Measurements from ENCODE around the gene CCNI.
A peak's percentile ranks its signal among the peaks of the same experiment; 100 is the strongest.
"Not testable (repeated sequence)": the region's sequence is repeated elsewhere in the genome, so short reads cannot be mapped to it uniquely, and the experiment has no call there.

The CCNI gene

GRCh38 chr4:77073981-77074380, 1.8 kb downstream of the CCNI start:
- no peak for TF ChIP-seq YY1 (IDR thresholded peaks at IDR 0.05; ENCODE audit: insufficient read depth, insufficient read length)
- TF ChIP-seq SUZ12 (IDR thresholded peaks at IDR 0.05; ENCODE audit: extremely low read depth, insufficient read depth, insufficient read length), result no peak
- no peak for TF ChIP-seq ZNF274 (IDR thresholded peaks at IDR 0.05; ENCODE audit: low read depth, low read length)
- H3K36me3 ChIP-seq (ENCODE audit: insufficient read depth, insufficient read length, low read length), result no peaks in the 10 kb centered on the region
- no peaks in the 10 kb centered on the region for H3K27me3 ChIP-seq (ENCODE audit: insufficient read depth, insufficient read length)
- DNase-seq (ENCODE audit: low read depth, low spot score), result no peak
- H3K9me3 ChIP-seq (ENCODE audit: insufficient read depth, low read length), result no peaks in the 10 kb centered on the region
- peak overlapping the region; percentile 53 for H3K4me3 ChIP-seq (ENCODE audit: insufficient read length, low read depth)
- H3K9ac ChIP-seq (ENCODE audit: insufficient read length, low read depth), result peak overlapping the region; percentile 36
- no peaks in the 10 kb centered on the region for H3K4me1 ChIP-seq (ENCODE audit: insufficient read depth, insufficient read length)

DNA sequence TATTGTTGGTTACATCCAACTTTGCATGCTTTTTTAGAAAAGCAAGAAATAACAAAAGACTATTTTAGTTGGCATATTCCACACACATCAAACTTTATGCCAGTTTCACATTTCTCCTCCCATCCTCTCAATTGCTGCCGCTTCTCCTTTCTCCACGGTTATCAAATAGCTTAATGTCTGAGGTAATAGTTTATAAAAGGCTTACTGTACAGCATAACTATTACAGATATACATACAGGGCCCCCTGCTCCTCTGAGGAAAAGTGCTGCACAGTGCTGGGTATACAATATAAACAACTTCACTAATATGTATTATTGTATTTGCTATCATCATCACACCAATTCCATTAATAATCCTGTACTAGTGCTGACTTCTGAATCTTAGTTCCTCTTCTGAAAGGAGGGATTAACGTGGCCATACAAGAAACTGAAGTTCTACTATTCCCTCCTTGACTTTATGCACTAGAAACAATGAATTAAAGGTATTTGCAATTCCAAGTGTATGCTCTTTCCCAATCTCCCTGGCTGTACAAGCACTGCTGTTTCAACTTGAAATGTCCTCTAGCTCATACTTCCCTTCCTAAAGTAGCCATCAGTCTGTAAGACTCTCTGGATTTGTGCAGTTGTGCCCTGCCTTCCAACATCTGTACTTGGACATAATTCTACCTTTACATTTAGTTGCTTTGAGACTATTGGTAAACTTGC, 2.5 kb downstream of the CCNI start:
- Histone ChIP-seq H3K9ac (ENCODE audit: insufficient read length, low read depth) (no peak overlapping the region), H3K9me3 (ENCODE audit: insufficient read depth, low read length) (no peaks in the 10 kb centered on the region), H3K36me3 (ENCODE audit: insufficient read depth, insufficient read length, low read length) (no peaks in the 10 kb centered on the region), H3K4me3 (ENCODE audit: insufficient read length, low read depth) (peak overlapping the region; percentile 8), H3K4me1 (ENCODE audit: insufficient read depth, insufficient read length) (no peaks in the 10 kb centered on the region), H3K27me3 (ENCODE audit: insufficient read depth, insufficient read length) (no peaks in the 10 kb centered on the region)
- no peak for DNase-seq (ENCODE audit: low read depth, low spot score)
- no peak for TF ChIP-seq SUZ12 (IDR thresholded peaks at IDR 0.05; ENCODE audit: extremely low read depth, insufficient read depth, insufficient read length)
- TF ChIP-seq ZNF274 (IDR thresholded peaks at IDR 0.05; ENCODE audit: low read depth, low read length), result no peak
- TF ChIP-seq YY1 (IDR thresholded peaks at IDR 0.05; ENCODE audit: insufficient read depth, insufficient read length), result no peak

DNA sequence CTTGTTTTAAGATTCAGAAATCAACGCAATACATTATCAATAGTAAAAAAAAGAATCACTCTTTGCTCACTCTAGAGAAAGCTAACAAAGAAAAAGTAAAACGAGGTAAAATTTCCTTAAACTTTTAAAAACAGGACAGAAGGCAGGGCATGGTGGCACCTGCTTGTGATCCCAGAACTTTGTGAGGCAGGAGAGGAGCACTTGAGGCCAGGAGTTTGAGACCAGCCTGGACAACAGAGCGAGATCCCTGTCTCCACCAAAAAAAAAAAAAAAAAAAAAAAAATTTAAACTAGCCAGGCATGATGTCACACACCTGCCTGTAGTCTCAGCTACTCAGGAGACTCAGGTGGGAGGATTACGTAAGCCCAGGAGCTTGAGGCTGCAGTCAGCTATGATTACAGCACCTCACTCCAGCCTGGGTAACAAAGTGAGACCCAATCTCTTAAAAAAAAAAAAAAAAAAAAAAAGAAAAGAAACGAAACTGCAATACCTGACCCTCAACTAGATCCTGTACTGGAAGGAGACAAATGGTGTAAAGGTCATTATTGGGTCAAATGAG, 3.5 kb downstream of the CCNI start:
- Histone ChIP-seq H3K9ac (ENCODE audit: insufficient read length, low read depth) (no peak overlapping the region), H3K4me3 (ENCODE audit: insufficient read length, low read depth) (no peak overlapping the region), H3K27me3 (ENCODE audit: insufficient read depth, insufficient read length) (no peaks in the 10 kb centered on the region), H3K36me3 (ENCODE audit: insufficient read depth, insufficient read length, low read length) (no peaks in the 10 kb centered on the region), H3K9me3 (ENCODE audit: insufficient read depth, low read length) (no peaks in the 10 kb centered on the region), H3K4me1 (ENCODE audit: insufficient read depth, insufficient read length) (no peaks in the 10 kb centered on the region)
- no peak for DNase-seq (ENCODE audit: low read depth, low spot score)
- TF ChIP-seq ZNF274 (IDR thresholded peaks at IDR 0.05; ENCODE audit: low read depth, low read length) (no peak), SUZ12 (IDR thresholded peaks at IDR 0.05; ENCODE audit: extremely low read depth, insufficient read depth, insufficient read length) (no peak), YY1 (IDR thresholded peaks at IDR 0.05; ENCODE audit: insufficient read depth, insufficient read length) (no peak)

GRCh38 chr4:77069514-77069913, 6.3 kb downstream of the CCNI start:
- not testable (repeated sequence) for H3K27me3 ChIP-seq (ENCODE audit: insufficient read depth, insufficient read length); H3K9ac ChIP-seq (ENCODE audit: insufficient read length, low read depth); H3K4me3 ChIP-seq (ENCODE audit: insufficient read length, low read depth); H3K4me1 ChIP-seq (ENCODE audit: insufficient read depth, insufficient read length); H3K9me3 ChIP-seq (ENCODE audit: insufficient read depth, low read length); DNase-seq (ENCODE audit: low read depth, low spot score)
- H3K36me3 ChIP-seq (ENCODE audit: insufficient read depth, insufficient read length, low read length), result peaks cover 13% of the 10 kb centered on the region

GRCh38 chr4:77065382-77065781, 10.4 kb downstream of the CCNI start:
- Histone ChIP-seq H3K9ac (ENCODE audit: insufficient read length, low read depth) (no peak overlapping the region), H3K36me3 (ENCODE audit: insufficient read depth, insufficient read length, low read length) (peaks cover 35% of the 10 kb centered on the region), H3K4me3 (ENCODE audit: insufficient read length, low read depth) (no peak overlapping the region), H3K9me3 (ENCODE audit: insufficient read depth, low read length) (no peaks in the 10 kb centered on the region), H3K27me3 (ENCODE audit: insufficient read depth, insufficient read length) (no peaks in the 10 kb centered on the region), H3K4me1 (ENCODE audit: insufficient read depth, insufficient read length) (no peaks in the 10 kb centered on the region)
- DNase-seq (ENCODE audit: low read depth, low spot score), result no peak
- TF ChIP-seq YY1 (IDR thresholded peaks at IDR 0.05; ENCODE audit: insufficient read depth, insufficient read length) (no peak), SUZ12 (IDR thresholded peaks at IDR 0.05; ENCODE audit: extremely low read depth, insufficient read depth, insufficient read length) (no peak), ZNF274 (IDR thresholded peaks at IDR 0.05; ENCODE audit: low read depth, low read length) (no peak)

- Histone ChIP-seq H3K36me3 (ENCODE audit: insufficient read depth, insufficient read length, low read length) (peaks cover 41% of the 10 kb centered on the region), H3K4me1 (ENCODE audit: insufficient read depth, insufficient read length) (no peaks in the 10 kb centered on the region), H3K27me3 (ENCODE audit: insufficient read depth, insufficient read length) (no peaks in the 10 kb centered on the region), H3K9ac (ENCODE audit: insufficient read length, low read depth) (no peak overlapping the region), H3K9me3 (ENCODE audit: insufficient read depth, low read length) (no peaks in the 10 kb centered on the region), H3K4me3 (ENCODE audit: insufficient read length, low read depth) (no peak overlapping the region)
- no peak for DNase-seq (ENCODE audit: low read depth, low spot score)
- TF ChIP-seq YY1 (IDR thresholded peaks at IDR 0.05; ENCODE audit: insufficient read depth, insufficient read length) (no peak), SUZ12 (IDR thresholded peaks at IDR 0.05; ENCODE audit: extremely low read depth, insufficient read depth, insufficient read length) (no peak), ZNF274 (IDR thresholded peaks at IDR 0.05; ENCODE audit: low read depth, low read length) (no peak)
These were observed 12.9 kb downstream of the CCNI start for GRCh38 chr4:77062856-77063255.

DNA sequence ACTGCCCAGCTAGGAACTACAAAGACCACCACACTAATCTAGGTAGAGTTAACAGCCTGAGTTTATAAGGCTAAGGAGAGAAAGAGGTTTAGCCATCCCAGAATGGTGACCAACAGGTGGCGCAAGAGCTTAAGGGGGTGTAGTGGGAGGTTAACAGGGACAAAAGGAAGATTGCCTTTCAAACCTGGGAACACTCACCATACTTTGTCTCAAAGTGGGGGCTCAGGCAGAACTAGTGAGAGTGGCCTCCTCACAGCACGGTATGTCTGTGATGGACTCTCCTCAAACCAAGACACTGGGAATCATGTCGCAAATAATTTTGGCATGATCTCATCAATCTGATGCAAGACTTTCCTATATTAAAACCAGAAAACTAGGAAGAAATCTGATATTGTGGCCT, 23.4 kb downstream of the CCNI start:
- H3K27me3 ChIP-seq (ENCODE audit: insufficient read depth, insufficient read length), result no peaks in the 10 kb centered on the region
- TF ChIP-seq SUZ12 (IDR thresholded peaks at IDR 0.05; ENCODE audit: extremely low read depth, insufficient read depth, insufficient read length), result no peak
- TF ChIP-seq ZNF274 (IDR thresholded peaks at IDR 0.05; ENCODE audit: low read depth, low read length), result no peak
- TF ChIP-seq YY1 (IDR thresholded peaks at IDR 0.05; ENCODE audit: insufficient read depth, insufficient read length), result no peak
- no peak overlapping the region for H3K4me3 ChIP-seq (ENCODE audit: insufficient read length, low read depth)
- H3K9ac ChIP-seq (ENCODE audit: insufficient read length, low read depth), result no peak overlapping the region
- DNase-seq (ENCODE audit: low read depth, low spot score), result no peak
- H3K36me3 ChIP-seq (ENCODE audit: insufficient read depth, insufficient read length, low read length), result peaks cover 60% of the 10 kb centered on the region
- H3K4me1 ChIP-seq (ENCODE audit: insufficient read depth, insufficient read length), result no peaks in the 10 kb centered on the region
- no peaks in the 10 kb centered on the region for H3K9me3 ChIP-seq (ENCODE audit: insufficient read depth, low read length)
